ENCODE results near the gene FKRP.

FKRP gene

DNA sequence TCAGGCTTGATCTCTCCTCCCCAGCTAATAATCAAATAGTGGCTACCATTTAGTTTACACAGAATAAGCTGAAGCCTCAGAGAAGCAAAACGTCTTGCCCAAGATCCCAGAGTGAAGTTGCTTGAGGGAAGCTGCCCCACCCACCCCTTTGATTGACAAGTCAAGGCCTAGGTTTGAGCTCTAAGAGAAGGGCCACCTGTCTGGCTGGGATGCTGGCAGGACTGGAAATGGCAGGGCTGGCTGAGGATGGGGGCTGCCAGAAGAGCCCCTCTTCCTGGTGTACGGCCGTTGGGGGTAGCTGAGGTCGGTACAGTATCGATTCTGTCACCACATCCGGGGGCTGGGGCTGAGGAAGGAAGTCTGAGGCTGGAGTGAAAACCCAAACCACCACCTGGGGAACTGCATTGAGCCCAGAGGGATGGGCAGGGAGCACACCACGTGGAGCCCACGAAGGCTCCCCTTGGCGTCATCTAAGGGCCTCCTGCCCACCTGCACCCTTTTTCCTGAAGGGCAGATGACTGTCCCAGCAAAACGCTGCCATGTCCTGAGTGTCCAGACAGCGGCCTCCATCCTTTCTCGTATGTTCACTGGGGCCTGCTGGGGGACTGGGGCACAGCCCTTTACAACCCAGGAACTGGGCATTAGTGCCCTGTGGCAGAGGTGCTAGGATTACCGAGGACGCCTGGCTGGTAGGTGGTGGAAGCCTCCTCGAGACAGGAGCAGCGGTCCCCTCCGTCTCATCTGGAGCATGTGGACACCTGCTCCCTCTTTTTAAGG is 27.5 kb upstream of the FKRP start:
- no peak overlapping the region for H2AK5ac ChIP-seq (ENCODE audit: low read depth, low read length)
- no peak overlapping the region for H2AFZ ChIP-seq (ENCODE audit: low read length)
- H3K79me1 ChIP-seq (ENCODE audit: low read depth, low read length) = peaks cover 11% of the 10 kb centered on the region
- H3K27ac ChIP-seq (replicated peaks; ENCODE audit: low read length) = peak overlapping the region; percentile 3
- H3K14ac ChIP-seq (ENCODE audit: low read length) = no peak overlapping the region
- no peaks in the 10 kb centered on the region for H3K9me3 ChIP-seq (replicated peaks in 1 of 2; ENCODE audit: control insufficient read depth in 2 of 2, insufficient read depth in 1 of 2, low read depth in 1 of 2, low read length in 2 of 2)
- H3K23ac ChIP-seq (ENCODE audit: low read depth, low read length, poor library complexity) = no peak overlapping the region
- no peak overlapping the region for H3K4me3 ChIP-seq (ENCODE audit: low read length in 2 of 2)
- H3K4me2 ChIP-seq (ENCODE audit: insufficient read depth, low read length, poor library complexity, severe bottlenecking) = no peak overlapping the region
- H3K9ac ChIP-seq (ENCODE audit: low read depth, low read length, poor library complexity) = no peak overlapping the region
- no peak overlapping the region for H2BK12ac ChIP-seq (ENCODE audit: low read length)
- H2BK120ac ChIP-seq (ENCODE audit: low read depth, low read length) = no peak overlapping the region
- H4K8ac ChIP-seq (ENCODE audit: low read depth, low read length) = peak overlapping the region; percentile 3
- no peak for DNase-seq (ENCODE audit: low spot score)
- no peak overlapping the region for H2BK5ac ChIP-seq (ENCODE audit: low read length)
- no peak overlapping the region for H4K91ac ChIP-seq (ENCODE audit: low read depth, low read length, poor library complexity)
- no peak overlapping the region for H3K18ac ChIP-seq (ENCODE audit: low read length)
- no CpG with 5 or more reads among the region's 17 CpGs for WGBS, 2 donors (ENCODE audit: extremely low coverage in 2 of 2, insufficient read length in 2 of 2, insufficient replicate concordance in 1 of 2)
- no peak overlapping the region for H3K4ac ChIP-seq (ENCODE audit: low read length)
- no peak overlapping the region for H2BK15ac ChIP-seq (ENCODE audit: low read length)
- H3K27me3 ChIP-seq (ENCODE audit: control insufficient read depth in 3 of 3, insufficient read depth in 3 of 3, low read depth in 1 of 3, low read length in 3 of 3) = no peaks in the 10 kb centered on the region
- peaks cover 40 to 56% of the 10 kb centered on the region in 2 donors for H3K36me3 ChIP-seq (replicated peaks in 1 of 2; ENCODE audit: control insufficient read depth in 2 of 2, insufficient read depth in 2 of 2, low read length in 2 of 2)
- peaks cover 7 to 12% of the 10 kb centered on the region in 2 donors for H3K4me1 ChIP-seq (ENCODE audit: control insufficient read depth in 2 of 2, insufficient read depth in 1 of 2, low read depth in 1 of 2, low read length in 2 of 2)

DNA sequence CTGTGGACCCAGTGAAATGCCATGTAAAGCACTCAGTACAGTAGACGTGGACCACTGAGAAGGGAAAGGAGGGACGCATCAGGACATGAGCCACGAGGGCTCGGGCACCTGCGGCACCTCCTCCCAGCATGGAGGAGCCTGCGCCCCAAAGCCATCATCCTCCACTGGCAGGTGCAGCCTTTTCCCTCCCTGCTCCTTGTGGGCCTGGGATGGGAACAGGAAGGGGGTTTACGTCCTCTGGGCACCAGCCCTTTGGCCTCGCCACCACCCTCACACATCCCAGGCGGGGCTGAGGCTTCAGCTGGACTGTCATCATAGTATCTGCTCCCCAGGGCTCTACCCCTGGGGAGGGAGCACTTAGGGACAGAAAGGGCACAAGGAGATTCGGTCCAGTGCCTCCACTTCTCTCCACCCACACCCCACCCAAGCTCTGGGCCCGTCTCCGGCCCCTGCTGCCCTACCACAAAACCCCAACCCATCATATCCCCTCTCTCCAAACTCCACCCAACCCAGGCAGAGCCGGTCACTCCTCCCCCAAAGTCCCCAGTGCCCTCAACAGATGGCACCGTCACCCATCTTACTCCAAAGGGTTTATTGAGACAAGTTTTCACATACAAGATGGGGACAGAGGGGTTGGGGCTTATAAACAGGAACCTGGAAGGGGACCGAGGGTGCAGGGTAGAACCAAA is 26.8 kb upstream of the FKRP start:
- H3K36me3 ChIP-seq (replicated peaks in 1 of 2; ENCODE audit: control insufficient read depth in 2 of 2, insufficient read depth in 2 of 2, low read length in 2 of 2) = peaks cover 44 to 63% of the 10 kb centered on the region in 2 donors
- H3K9me3 ChIP-seq (replicated peaks in 1 of 2; ENCODE audit: control insufficient read depth in 2 of 2, insufficient read depth in 1 of 2, low read depth in 1 of 2, low read length in 2 of 2) = no peaks in the 10 kb centered on the region
- H3K27me3 ChIP-seq (ENCODE audit: control insufficient read depth in 3 of 3, insufficient read depth in 3 of 3, low read depth in 1 of 3, low read length in 3 of 3) = no peaks in the 10 kb centered on the region
- H3K79me1 ChIP-seq (ENCODE audit: low read depth, low read length) = peaks cover 11% of the 10 kb centered on the region
- no peak overlapping the region for H2BK15ac ChIP-seq (ENCODE audit: low read length)
- WGBS, 2 donors (ENCODE audit: extremely low coverage in 2 of 2, insufficient read length in 2 of 2, insufficient replicate concordance in 1 of 2) = no CpG with 5 or more reads among the region's 15 CpGs
- no peak overlapping the region for H2BK12ac ChIP-seq (ENCODE audit: low read length)
- no peak overlapping the region for H2AK5ac ChIP-seq (ENCODE audit: low read depth, low read length)
- peaks cover 7 to 12% of the 10 kb centered on the region in 2 donors for H3K4me1 ChIP-seq (ENCODE audit: control insufficient read depth in 2 of 2, insufficient read depth in 1 of 2, low read depth in 1 of 2, low read length in 2 of 2)
- H3K4me2 ChIP-seq (ENCODE audit: insufficient read depth, low read length, poor library complexity, severe bottlenecking) = no peak overlapping the region
- no peak overlapping the region for H3K23ac ChIP-seq (ENCODE audit: low read depth, low read length, poor library complexity)
- no peak overlapping the region for H3K14ac ChIP-seq (ENCODE audit: low read length)
- no peak overlapping the region for H3K4ac ChIP-seq (ENCODE audit: low read length)
- no peak overlapping the region for H2BK120ac ChIP-seq (ENCODE audit: low read depth, low read length)
- no peak overlapping the region for H4K91ac ChIP-seq (ENCODE audit: low read depth, low read length, poor library complexity)
- H3K18ac ChIP-seq (ENCODE audit: low read length) = no peak overlapping the region
- H3K9ac ChIP-seq (ENCODE audit: low read depth, low read length, poor library complexity) = no peak overlapping the region
- H2AFZ ChIP-seq (ENCODE audit: low read length) = no peak overlapping the region
- H3K27ac ChIP-seq (replicated peaks; ENCODE audit: low read length) = no peak overlapping the region
- H4K8ac ChIP-seq (ENCODE audit: low read depth, low read length) = no peak overlapping the region
- H3K4me3 ChIP-seq (ENCODE audit: low read length in 2 of 2) = no peak overlapping the region
- DNase-seq (ENCODE audit: low spot score) = no peak
- H2BK5ac ChIP-seq (ENCODE audit: low read length) = no peak overlapping the region

DNA sequence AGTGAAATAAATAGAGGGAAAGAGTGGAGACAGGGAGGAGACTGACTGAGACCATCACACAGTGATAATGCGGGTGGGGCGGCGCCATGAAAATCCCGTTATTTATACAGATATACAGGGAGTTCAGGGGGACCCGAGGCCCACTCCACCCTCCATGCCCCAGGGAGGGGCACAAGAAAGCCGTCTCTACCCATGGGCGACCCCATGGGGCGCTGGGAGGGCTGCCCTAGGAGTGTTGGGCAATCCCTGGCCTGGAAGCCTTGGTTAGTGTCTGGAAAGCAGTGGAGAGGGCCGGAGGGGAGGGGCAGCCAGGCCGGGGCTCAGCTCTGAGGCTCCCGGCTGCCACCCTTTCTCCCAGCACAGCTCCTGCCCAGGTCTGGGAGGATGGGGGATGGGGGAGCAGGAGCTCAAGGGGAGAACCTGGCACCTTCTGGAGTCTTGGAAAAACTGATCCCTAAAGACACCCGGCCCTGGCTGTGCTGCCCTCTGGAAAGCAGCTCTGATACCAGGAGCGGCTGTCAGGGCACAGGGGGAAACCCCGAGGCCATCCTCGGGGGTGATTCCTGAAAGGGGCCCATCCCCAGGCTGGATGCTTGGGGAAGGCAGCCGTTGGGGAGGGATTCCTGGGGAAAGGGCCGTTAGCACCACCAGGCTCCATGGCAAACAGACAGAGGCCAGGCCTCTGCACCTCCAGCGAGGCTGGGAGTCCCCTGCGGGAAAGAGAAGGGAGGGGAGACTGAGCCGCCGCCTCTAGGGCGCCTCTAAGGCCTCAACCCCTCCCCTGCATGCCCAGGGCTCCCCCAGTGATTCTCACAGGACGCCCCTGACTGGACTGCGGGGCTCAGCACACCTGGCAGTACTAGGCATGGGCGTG is 26.0 kb upstream of the FKRP start:
- no peak overlapping the region for H2BK5ac ChIP-seq (ENCODE audit: low read length)
- H3K23ac ChIP-seq (ENCODE audit: low read depth, low read length, poor library complexity) = no peak overlapping the region
- H3K4me2 ChIP-seq (ENCODE audit: insufficient read depth, low read length, poor library complexity, severe bottlenecking) = no peak overlapping the region
- no peak for DNase-seq (ENCODE audit: low spot score)
- H3K9ac ChIP-seq (ENCODE audit: low read depth, low read length, poor library complexity) = no peak overlapping the region
- H3K4ac ChIP-seq (ENCODE audit: low read length) = no peak overlapping the region
- peaks cover 52 to 71% of the 10 kb centered on the region in 2 donors for H3K36me3 ChIP-seq (replicated peaks in 1 of 2; ENCODE audit: control insufficient read depth in 2 of 2, insufficient read depth in 2 of 2, low read length in 2 of 2)
- H3K9me3 ChIP-seq (replicated peaks in 1 of 2; ENCODE audit: control insufficient read depth in 2 of 2, insufficient read depth in 1 of 2, low read depth in 1 of 2, low read length in 2 of 2) = no peaks in the 10 kb centered on the region
- H2BK12ac ChIP-seq (ENCODE audit: low read length) = peak overlapping the region; percentile 22
- no peak overlapping the region for H3K4me3 ChIP-seq (ENCODE audit: low read length in 2 of 2)
- H2AK5ac ChIP-seq (ENCODE audit: low read depth, low read length) = no peak overlapping the region
- no peaks in the 10 kb centered on the region for H3K27me3 ChIP-seq (ENCODE audit: control insufficient read depth in 3 of 3, insufficient read depth in 3 of 3, low read depth in 1 of 3, low read length in 3 of 3)
- peak overlapping the region; percentile 72 for H4K8ac ChIP-seq (ENCODE audit: low read depth, low read length)
- H3K27ac ChIP-seq (replicated peaks; ENCODE audit: low read length) = no peak overlapping the region
- WGBS, 2 donors (ENCODE audit: extremely low coverage in 2 of 2, insufficient read length in 2 of 2, insufficient replicate concordance in 1 of 2) = no CpG with 5 or more reads among the region's 25 CpGs
- H2BK15ac ChIP-seq (ENCODE audit: low read length) = no peak overlapping the region
- H3K14ac ChIP-seq (ENCODE audit: low read length) = no peak overlapping the region
- H3K18ac ChIP-seq (ENCODE audit: low read length) = no peak overlapping the region
- H2AFZ ChIP-seq (ENCODE audit: low read length) = no peak overlapping the region
- H3K79me1 ChIP-seq (ENCODE audit: low read depth, low read length) = peaks cover 10% of the 10 kb centered on the region
- H3K4me1 ChIP-seq (ENCODE audit: control insufficient read depth in 2 of 2, insufficient read depth in 1 of 2, low read depth in 1 of 2, low read length in 2 of 2) = peaks cover 4 to 12% of the 10 kb centered on the region in 2 donors
- no peak overlapping the region for H4K91ac ChIP-seq (ENCODE audit: low read depth, low read length, poor library complexity)
- H2BK120ac ChIP-seq (ENCODE audit: low read depth, low read length) = no peak overlapping the region
